HEK293 (cell line): ENCODE data around the gene ATP6V1G1.

Experiments used
- CTCF ChIA-PET: fragments of 350-600 bp; formaldehyde crosslinking; extraction: SDS; loops from one replicate; lab custom pipeline; 2021; ENCODE audit warnings: antibody characterized with exemption; lab: Yijun Ruan, JAX
- POLR2A ChIA-PET: fragments of 300-600 bp; formaldehyde crosslinking; extraction: SDS; loops from one replicate; lab custom pipeline; 2020; ENCODE audit warnings: antibody characterized with exemption, inconsistent platforms; lab: Yijun Ruan, JAX
- H3K27ac ChIP-seq: fragments of 200-500 bp; sonication (Bioruptor generic); 2 replicates; pipeline ENCODE4 v1.5.1; 2014; ENCODE audit warnings: low read depth, low read length, control low read depth, inconsistent platforms; ENCODE audit errors: extremely low read depth
- H3K36me3 ChIP-seq, 2 experiments: fragments of 200-500 bp in 1 of 2; sonication (Bioruptor generic) in 1 of 2; 1 replicate in 1 of 2; 2 replicates in 1 of 2; pipeline ENCODE4 v1.5.1; 2014 to 2017; ENCODE audit warnings: inconsistent platforms in 2 of 2, low read length in 2 of 2; ENCODE audit not compliant: control insufficient read depth in 2 of 2, insufficient read depth in 1 of 2
- H3K4me1 ChIP-seq: fragments of 200-500 bp; sonication (Bioruptor generic); 2 replicates; pipeline ENCODE4 v1.5.1; 2014; ENCODE audit warnings: mild to moderate bottlenecking, low read length, inconsistent platforms; ENCODE audit not compliant: control insufficient read depth, insufficient read depth
- H3K4me3 ChIP-seq: 2 replicates; pipeline ENCODE4 v1.5.1; 2011; ENCODE audit warnings: low read depth, mild to moderate bottlenecking, control low read depth, low read length, moderate library complexity
- H3K9me3 ChIP-seq: fragments of 200-500 bp; sonication (Bioruptor generic); 2 replicates; pipeline ENCODE4 v1.5.1; 2014; ENCODE audit warnings: low read depth, low read length, inconsistent platforms; ENCODE audit not compliant: control insufficient read depth, insufficient read depth
- ELK4 ChIP-seq: IDR thresholded peaks from 2 replicates; pipeline ENCODE4 v1.6.1; 2011; ENCODE audit warnings: mild to moderate bottlenecking, low read depth, low read length, borderline replicate concordance
- KLF9 ChIP-seq: fragments of 450-650 bp; formaldehyde crosslinking; IDR thresholded peaks from 2 replicates; pipeline ENCODE4 v1.5.1; 2016; ENCODE audit warnings: missing biosample characterization, missing genetic modification characterization, low read depth
- RBAK ChIP-seq: fragments of 450-650 bp; formaldehyde crosslinking; IDR thresholded peaks from 2 replicates; pipeline ENCODE4 v1.5.1; 2016; ENCODE audit warnings: missing biosample characterization, missing genetic modification characterization
- ZBTB21 ChIP-seq: fragments of 450-650 bp; formaldehyde crosslinking; IDR thresholded peaks from 2 replicates; pipeline ENCODE4 v1.5.1; 2017; ENCODE audit warnings: missing biosample characterization, missing genetic modification characterization
- ZBTB44 ChIP-seq: fragments of 450-650 bp; IDR thresholded peaks from 2 replicates; pipeline ENCODE4 v1.5.1; 2018; ENCODE audit warnings: missing biosample characterization, mild to moderate bottlenecking, missing genetic modification characterization
- ZEB2 ChIP-seq: fragments of 450-650 bp; formaldehyde crosslinking; IDR thresholded peaks from 2 replicates; pipeline ENCODE4 v1.5.1; 2016; ENCODE audit warnings: missing biosample characterization, missing genetic modification characterization
- ZNF146 ChIP-seq: fragments of 450-650 bp; formaldehyde crosslinking; IDR thresholded peaks from 2 replicates; pipeline ENCODE4 v1.5.1; 2016; ENCODE audit warnings: missing biosample characterization, missing genetic modification characterization
- ZNF175 ChIP-seq: fragments of 450-650 bp; formaldehyde crosslinking; IDR thresholded peaks from 2 replicates; pipeline ENCODE4 v1.5.1; 2016; ENCODE audit warnings: missing biosample characterization, missing genetic modification characterization
- ZNF19 ChIP-seq: fragments of 450-650 bp; formaldehyde crosslinking; IDR thresholded peaks from 2 replicates; pipeline ENCODE4; 2016; ENCODE audit warnings: missing biosample characterization, missing genetic modification characterization, low read depth
- ZNF280D ChIP-seq: fragments of 450-650 bp; formaldehyde crosslinking; IDR thresholded peaks from 2 replicates; pipeline ENCODE4 v1.5.1; 2016; ENCODE audit warnings: missing biosample characterization, missing genetic modification characterization
- ZNF513 ChIP-seq: fragments of 450-650 bp; IDR thresholded peaks from 2 replicates; pipeline ENCODE4 v1.5.1; 2018; ENCODE audit warnings: missing biosample characterization, missing genetic modification characterization
- ZNF518A ChIP-seq: fragments of 450-650 bp; formaldehyde crosslinking; conservative IDR thresholded peaks from 2 replicates; pipeline ENCODE4 v1.5.1; 2016; ENCODE audit warnings: low read depth, missing biosample characterization, missing genetic modification characterization
- ZNF530 ChIP-seq: fragments of 450-650 bp; formaldehyde crosslinking; IDR thresholded peaks from 2 replicates; pipeline ENCODE4 v1.5.1; 2016; ENCODE audit warnings: low read depth, missing biosample characterization, missing genetic modification characterization
- ZNF580 ChIP-seq: fragments of 450-650 bp; formaldehyde crosslinking; IDR thresholded peaks from 2 replicates; pipeline ENCODE4 v1.5.1; 2016; ENCODE audit warnings: missing biosample characterization, missing genetic modification characterization
- ZNF658 ChIP-seq: fragments of 450-650 bp; formaldehyde crosslinking; IDR thresholded peaks from 2 replicates; pipeline ENCODE4; 2016; ENCODE audit warnings: missing biosample characterization, missing genetic modification characterization
- ZNF792 ChIP-seq: fragments of 450-650 bp; formaldehyde crosslinking; IDR thresholded peaks from 2 replicates; pipeline ENCODE4 v1.5.1; 2016; ENCODE audit warnings: missing biosample characterization, missing genetic modification characterization
- ZSCAN23 ChIP-seq: fragments of 450-650 bp; formaldehyde crosslinking; IDR thresholded peaks from 2 replicates; pipeline ENCODE4 v1.5.1; 2016; ENCODE audit warnings: missing biosample characterization, missing genetic modification characterization

ATP6V1G1 gene

GRCh38 chr9:114559830-114560513, 27.6 kb upstream of the ATP6V1G1 start:
- Histone ChIP-seq H3K36me3 (no peaks in the 10 kb centered on the region), H3K27ac (no peak overlapping the region), H3K9me3 (no peaks in the 10 kb centered on the region), H3K4me1 (no peaks in the 10 kb centered on the region), H3K4me3 (no peak overlapping the region)
- TF ChIP-seq ZEB2 (tag by site-specific recombination) (no peak), ZNF580 (tag by site-specific recombination) (no peak), ZNF658 (tag by site-specific recombination) (no peak), ZBTB44 (tag by site-specific recombination) (no peak), ZSCAN23 (tag by site-specific recombination) (no peak), KLF9 (tag by site-specific recombination) (no peak), ZNF146 (no peak), ZBTB21 (tag by site-specific recombination) (no peak), ZNF175 (tag by site-specific recombination) (no peak), ZNF792 (tag by site-specific recombination) (no peak), ZNF280D (tag by site-specific recombination) (no peak)
- CTCF ChIA-PET, result interaction anchor here (1.0 kb wide), 1 partner anchor 117 kb away, joined by 3 read pairs; no protein-coding TSS in a partner anchor
- POLR2A ChIA-PET, result interaction anchor here (1.3 kb wide), 1 partner anchor 28 kb away, joined by 6 read pairs; the partner anchor contains the start of gene ATP6V1G1

GRCh38 chr9:114560956-114561355, 26.6 kb upstream of the ATP6V1G1 start:
- Histone ChIP-seq H3K27ac (no peak overlapping the region), H3K4me1 (no peaks in the 10 kb centered on the region)
- TF ChIP-seq ZNF518A (no peak), ZNF19 (no peak), ELK4 (no peak), ZNF530 (tag by site-specific recombination) (no peak), ZNF513 (tag by site-specific recombination) (no peak), RBAK (tag by site-specific recombination) (no peak)
- TF ChIP-seq, all 188 proteins: peak for 0
- CTCF ChIA-PET, result no interaction called here
- Histone ChIP-seq H3K36me3 (no peaks in the 10 kb centered on the region), H3K9me3 (no peaks in the 10 kb centered on the region), H3K4me3 (no peak overlapping the region)
- POLR2A ChIA-PET, result interaction anchor here (0.5 to 1.3 kb wide), 2 partner anchors 27 to 99 kb away, joined by 3 to 6 read pairs; partner anchors contain the start of gene ATP6V1G1
